GM12872 (cell line): ENCODE measurements around the gene SMG9.

ENCODE experiments used
- CTCF ChIP-seq: IDR thresholded peaks from 3 replicates; pipeline ENCODE4 v1.5.1; 2011; ENCODE audit warnings: low read depth, mild to moderate bottlenecking, low read length, moderate library complexity; ENCODE audit not compliant: insufficient read depth

Gene SMG9

DNA sequence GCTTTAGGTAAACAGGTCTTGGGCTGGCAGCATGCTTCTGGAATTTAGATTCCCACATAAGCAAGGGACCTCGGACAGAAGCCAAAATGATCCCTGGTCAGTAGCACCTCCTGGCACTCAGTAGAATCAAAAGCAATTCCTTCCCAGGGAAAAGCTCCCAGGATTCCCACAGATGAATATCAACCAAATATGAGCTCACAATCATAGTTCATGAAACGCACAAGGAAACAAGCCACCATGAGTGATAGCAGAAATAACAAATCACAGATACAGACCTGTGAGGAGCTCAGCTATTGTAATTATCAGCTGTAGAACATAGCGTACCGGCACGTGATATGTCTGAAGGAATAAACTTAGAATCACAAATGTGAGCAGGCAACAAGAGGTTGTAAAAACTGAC is 63.0 kb downstream of the SMG9 start:
- TF ChIP-seq CTCF, result no peak

DNA sequence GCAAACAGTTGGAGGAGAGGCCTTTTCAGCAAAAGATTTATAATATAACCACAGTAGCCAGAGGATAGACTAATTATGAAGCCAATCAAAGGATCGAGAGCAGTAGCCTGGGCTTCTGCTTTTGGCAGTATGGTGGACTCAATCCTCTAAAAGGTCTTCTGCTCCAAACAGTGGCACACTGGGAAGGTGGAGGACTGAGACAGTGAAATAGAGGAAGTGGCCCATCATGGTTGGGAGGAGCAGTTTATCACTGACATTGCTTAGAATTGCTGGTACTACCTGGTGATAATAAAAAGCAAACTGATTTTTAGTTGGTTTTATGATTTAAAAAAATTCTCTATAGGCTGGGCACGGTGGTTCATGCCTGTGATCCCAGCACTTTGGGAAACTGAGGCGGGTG is 63.9 kb downstream of the SMG9 start:
- no peak for TF ChIP-seq CTCF

DNA sequence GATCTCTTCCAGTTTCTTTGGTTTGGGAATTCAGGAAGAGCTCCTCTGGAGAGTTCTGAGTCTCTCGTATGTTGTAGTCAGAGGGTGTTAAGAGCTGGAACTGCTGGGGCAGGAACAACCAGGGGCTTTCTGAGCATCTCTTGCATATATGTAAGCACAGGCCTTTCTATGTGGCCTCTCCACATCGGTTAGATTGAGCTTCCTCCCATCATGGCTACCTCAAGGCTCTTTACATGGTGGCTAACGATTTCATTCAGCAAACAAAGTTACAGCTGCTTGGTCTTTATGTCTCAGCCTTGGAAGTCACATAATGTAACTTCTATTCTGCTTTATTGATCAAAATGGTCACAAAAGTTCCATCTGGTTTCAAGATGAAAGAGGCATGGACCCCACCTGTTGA is 64.3 kb downstream of the SMG9 start:
- TF ChIP-seq CTCF, result no peak

- no peak for TF ChIP-seq CTCF
These were observed 66.6 kb downstream of the SMG9 start for GRCh38 chr19:43688059-43688701.

DNA sequence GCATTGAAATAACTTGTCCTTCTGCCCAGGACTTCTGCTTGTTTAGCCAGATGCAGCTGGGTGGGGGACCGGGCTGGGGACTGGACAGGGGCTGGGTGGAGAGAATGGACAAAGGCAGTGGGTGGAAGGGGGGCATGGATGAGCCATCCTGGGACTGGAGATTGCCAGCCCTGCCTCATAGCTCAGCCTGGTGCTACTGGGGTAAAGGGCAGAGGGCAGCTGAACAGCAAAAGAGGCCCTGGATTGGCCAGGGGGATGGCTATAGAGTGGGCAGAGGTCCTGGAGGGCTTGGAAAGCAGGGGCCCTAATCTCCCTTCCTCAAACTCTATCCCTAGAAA is 67.1 kb downstream of the SMG9 start:
- no peak for TF ChIP-seq CTCF

DNA sequence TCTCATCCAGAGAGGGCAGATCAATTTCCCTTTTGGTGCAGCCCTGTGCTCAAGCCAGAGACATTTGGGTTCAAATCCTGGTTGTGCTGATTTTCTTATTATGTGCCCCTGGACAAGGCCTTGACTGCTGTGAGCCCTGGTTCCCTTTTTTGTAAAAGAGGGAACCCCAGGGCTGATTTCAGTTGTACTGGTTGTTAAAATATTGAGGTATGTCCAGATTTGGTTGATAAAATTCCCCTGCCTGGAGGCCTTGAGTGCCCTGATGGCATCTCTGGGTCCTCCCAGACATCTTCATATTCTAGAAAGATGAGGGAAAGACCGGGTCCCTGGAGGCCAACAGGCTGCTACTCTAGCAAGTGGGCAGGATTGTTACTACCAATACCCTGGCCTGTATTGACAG is 70.4 kb downstream of the SMG9 start:
- TF ChIP-seq CTCF, result no peak

DNA sequence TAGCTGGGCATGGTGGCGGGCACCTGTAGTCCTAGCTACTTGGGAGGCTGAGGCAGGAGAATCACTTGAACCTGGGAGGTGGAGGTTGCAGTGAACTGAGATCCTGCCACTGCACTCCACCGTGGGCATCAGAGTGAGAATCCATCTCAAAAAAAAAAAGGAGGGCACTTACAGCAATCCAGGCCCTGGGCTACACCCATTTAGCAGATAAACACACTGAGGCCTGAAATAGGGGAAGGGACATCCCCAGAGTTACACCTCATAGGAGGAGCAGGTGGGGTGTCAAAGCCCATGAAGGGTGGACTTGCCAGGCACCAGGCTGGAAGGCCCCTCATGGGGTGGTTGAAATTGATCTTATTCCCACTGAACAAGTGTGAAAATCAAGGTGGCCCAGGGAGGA is 70.9 kb downstream of the SMG9 start:
- no peak for TF ChIP-seq CTCF
